Globus pallidus (tissue), 1 donor: Measurements from ENCODE around the gene BLNK.

ENCODE experiments used
- DNase-seq: peaks from one replicate; pipeline ENCODE4 v3.0.0-alpha.2; 2015; ENCODE audit warnings: low spot score

Gene BLNK

GRCh38 chr10:96288151-96288621 is 16.8 kb upstream of the BLNK start:
- DNase-seq, result no peak

- no peak for DNase-seq
These were observed 16.2 kb upstream of the BLNK start for GRCh38 chr10:96287392-96288105.

- DNase-seq, result no peak
These were observed 14.0 kb upstream of the BLNK start for GRCh38 chr10:96285331-96285752.

GRCh38 chr10:96283756-96284155 is 12.4 kb upstream of the BLNK start:
- no peak for DNase-seq

- DNase-seq, result no peak
These were observed 12.0 kb upstream of the BLNK start for GRCh38 chr10:96283351-96283750.

- no peak for DNase-seq
These were observed 10.2 kb upstream of the BLNK start for GRCh38 chr10:96281444-96282029.

GRCh38 chr10:96280859-96281258 is 9.5 kb upstream of the BLNK start:
- no peak for DNase-seq

- DNase-seq, result no peak
These were observed 7.8 kb upstream of the BLNK start for GRCh38 chr10:96279191-96279641.

- no peak for DNase-seq
These were observed 5.5 kb upstream of the BLNK start for GRCh38 chr10:96276831-96277230.

GRCh38 chr10:96276426-96276825 is 5.1 kb upstream of the BLNK start:
- DNase-seq, result no peak

- no peak for DNase-seq
These were observed 4.5 kb upstream of the BLNK start for GRCh38 chr10:96275685-96276418.

GRCh38 chr10:96272316-96273280 is 1.2 kb upstream of the BLNK start:
- no peak for DNase-seq

- no peak for DNase-seq
These were observed 798 bp downstream of the BLNK start for GRCh38 chr10:96270571-96270970.

- DNase-seq, result no peak
These were observed 1.7 kb downstream of the BLNK start for GRCh38 chr10:96269438-96270300.

GRCh38 chr10:96268341-96268909 is 2.9 kb downstream of the BLNK start:
- no peak for DNase-seq

GRCh38 chr10:96267234-96267705 is 4.1 kb downstream of the BLNK start:
- DNase-seq, result no peak

- DNase-seq, result no peak
These were observed 5.1 kb downstream of the BLNK start for GRCh38 chr10:96266118-96266770.

- DNase-seq, result no peak
These were observed 6.4 kb downstream of the BLNK start for GRCh38 chr10:96264938-96265337.

- no peak for DNase-seq
These were observed 7.7 kb downstream of the BLNK start for GRCh38 chr10:96263669-96264068.

- no peak for DNase-seq
These were observed 8.2 kb downstream of the BLNK start for GRCh38 chr10:96263176-96263575.
